ENCODE measurements around the gene GKN2. TPM values are rescaled to one million over a fixed set of nuclear protein-coding genes. Genes with fewer than 3 reads are reported as not detected.

Gene GKN2
- not detected in 3 replicates for total RNA-seq

GRCh38 chr2:68952887-68953521 lies at the start of gene GKN2:
Gene GKN2, minus strand, starts transcription at chr2:68952893. Its CDS starts 32 bp downstream, at chr2:68952861.
- peaks cover 14% of the 10 kb centered on the region for H3K27me3 Mint-ChIP-seq (ENCODE audit: low read depth)
- H3K36me3 Mint-ChIP-seq: no peaks in the 10 kb centered on the region
- peaks cover 4% of the 10 kb centered on the region for H3K9me3 Mint-ChIP-seq
- H3K4me1 Mint-ChIP-seq: no peaks in the 10 kb centered on the region
- no peak for DNase-seq (ENCODE audit: low spot score in 2 of 2, unreplicated experiment in 2 of 2)
- no peak within 1 kb of the TSS for H3K27ac Mint-ChIP-seq
- no peak for TF ChIP-seq CTCF (IDR thresholded peaks at IDR 0.05; ENCODE audit: unreplicated experiment)
- no peak within 1 kb of the TSS for H3K4me3 Mint-ChIP-seq

GRCh38 chr2:69001879-69002278 lies 49.2 kb upstream of the GKN2 start:
- no peak for DNase-seq (ENCODE audit: low spot score in 2 of 2, unreplicated experiment in 2 of 2)
- H3K4me1 Mint-ChIP-seq: no peaks in the 10 kb centered on the region
- no peaks in the 10 kb centered on the region for H3K36me3 Mint-ChIP-seq
- H3K27ac Mint-ChIP-seq: no peak overlapping the region
- H3K9me3 Mint-ChIP-seq: peaks cover 42% of the 10 kb centered on the region
- H3K27me3 Mint-ChIP-seq (ENCODE audit: low read depth): no peaks in the 10 kb centered on the region
- no peak for TF ChIP-seq CTCF (IDR thresholded peaks at IDR 0.05; ENCODE audit: unreplicated experiment)
- H3K4me3 Mint-ChIP-seq: no peak overlapping the region

- Mint-ChIP-seq H3K36me3 (no peaks in the 10 kb centered on the region), H3K27ac (no peak overlapping the region), H3K4me1 (no peaks in the 10 kb centered on the region), H3K27me3 (ENCODE audit: low read depth) (peaks cover 10% of the 10 kb centered on the region), H3K4me3 (no peak overlapping the region), H3K9me3 (peaks cover 30% of the 10 kb centered on the region)
- TF ChIP-seq CTCF (IDR thresholded peaks at IDR 0.05; ENCODE audit: unreplicated experiment): no peak
- no peak for DNase-seq (ENCODE audit: low spot score in 2 of 2, unreplicated experiment in 2 of 2)
Observed at GRCh38 chr2:68997401-68997800, 44.7 kb upstream of the GKN2 start.

GRCh38 chr2:68995916-68996315 lies 43.2 kb upstream of the GKN2 start:
- Mint-ChIP-seq H3K4me1 (no peaks in the 10 kb centered on the region), H3K4me3 (no peak overlapping the region), H3K9me3 (peaks cover 16% of the 10 kb centered on the region), H3K27me3 (ENCODE audit: low read depth) (peaks cover 13% of the 10 kb centered on the region), H3K36me3 (no peaks in the 10 kb centered on the region), H3K27ac (no peak overlapping the region)
- DNase-seq (ENCODE audit: low spot score in 2 of 2, unreplicated experiment in 2 of 2): no peak
- TF ChIP-seq CTCF (IDR thresholded peaks at IDR 0.05; ENCODE audit: unreplicated experiment): no peak

GRCh38 chr2:68994864-68995263 lies 42.2 kb upstream of the GKN2 start:
- Mint-ChIP-seq H3K9me3 (peaks cover 8% of the 10 kb centered on the region), H3K4me3 (no peak overlapping the region), H3K27ac (no peak overlapping the region), H3K27me3 (ENCODE audit: low read depth) (peaks cover 19% of the 10 kb centered on the region), H3K4me1 (no peaks in the 10 kb centered on the region), H3K36me3 (no peaks in the 10 kb centered on the region)
- no peak for DNase-seq (ENCODE audit: low spot score in 2 of 2, unreplicated experiment in 2 of 2)
- no peak for TF ChIP-seq CTCF (IDR thresholded peaks at IDR 0.05; ENCODE audit: unreplicated experiment)

GRCh38 chr2:68993660-68994059 lies 41.0 kb upstream of the GKN2 start:
- no peak for TF ChIP-seq CTCF (IDR thresholded peaks at IDR 0.05; ENCODE audit: unreplicated experiment)
- Mint-ChIP-seq H3K4me1 (no peaks in the 10 kb centered on the region), H3K4me3 (no peak overlapping the region), H3K9me3 (no peaks in the 10 kb centered on the region), H3K27ac (no peak overlapping the region), H3K36me3 (no peaks in the 10 kb centered on the region), H3K27me3 (ENCODE audit: low read depth) (peaks cover 24% of the 10 kb centered on the region)
- DNase-seq (ENCODE audit: low spot score in 2 of 2, unreplicated experiment in 2 of 2): no peak

Data from mesothelial cell of epicardium (in vitro differentiated cells).